Uterus (tissue), 4 donors: Measurements from ENCODE around the gene AHCYL2. TPM values are rescaled to one million over a fixed set of nuclear protein-coding genes. Genes with fewer than 3 reads are reported as not detected.

Experiments used
- DNase-seq, 2 donors: peaks; one replicate each; pipeline ENCODE4 v3.0.0-alpha.2; 2019 to 2020
- H3K27ac ChIP-seq, 2 donors: fragments of 200-600 bp; sonication (generic); 1 replicate in 1 of 2; 2 replicates in 1 of 2; pipeline ENCODE4 v1.5.1; 2016 to 2018
- H3K27me3 ChIP-seq, 2 donors: fragments of 200-600 bp; sonication (generic); one replicate each; pipeline ENCODE4 v1.5.1; 2018 to 2019; ENCODE audit warnings: control low read depth in 1 of 2
- H3K36me3 ChIP-seq, 2 donors: fragments of 200-600 bp; sonication (generic); one replicate each; pipeline ENCODE4 v1.5.1; 2019; ENCODE audit warnings: control low read depth in 1 of 2
- H3K4me1 ChIP-seq, 2 donors: fragments of 200-600 bp; sonication (generic); one replicate each; pipeline ENCODE4 v1.5.1; 2018 to 2019; ENCODE audit warnings: control low read depth in 1 of 2
- H3K4me3 ChIP-seq, 2 donors: fragments of 200-600 bp; sonication (generic); 1 replicate in 1 of 2; 2 replicates in 1 of 2; pipeline ENCODE4 v1.5.1; 2018 to 2019; ENCODE audit warnings: mild to moderate bottlenecking in 1 of 2
- H3K9me3 ChIP-seq, 2 donors: fragments of 200-600 bp; sonication (generic); one replicate each; pipeline ENCODE4 v1.5.1; 2019; ENCODE audit warnings: control low read depth in 1 of 2
- CTCF ChIP-seq, 4 experiments: fragments of 200-600 bp in 2 of 4; fragments of 450-650 bp in 2 of 4; sonication (generic) in 2 of 4; IDR thresholded peaks; one replicate each; pipeline ENCODE4 v1.5.1; 2016 to 2019; ENCODE audit warnings: antibody characterized with exemption in 4 of 4, mild to moderate bottlenecking in 2 of 4, moderate library complexity in 1 of 4
- POLR2A ChIP-seq, 2 donors: fragments of 450-650 bp; IDR thresholded peaks; one replicate each; pipeline ENCODE4 v1.6.1; 2016; ENCODE audit warnings: antibody characterized with exemption in 2 of 2, mild to moderate bottlenecking in 1 of 2, moderate library complexity in 1 of 2
- intact Hi-C: fragments of 100-400 bp; cut with DNase I; formaldehyde crosslinking; loops from one replicate; pipeline ENCODE4 v1.15.1; 2023; ENCODE audit warnings: low total_unique reads
- total RNA-seq, 4 donors: library from RNA; depleted of rRNA in 3 of 4; stranded (reverse); fragments of >200 nt in 3 of 4; gene quantifications; one replicate each; pipeline versions ENCODE4 v1.1.0 to v1.2.4, GENCODE V29; 2014 to 2023
- donor health status: DM: yes; HTN: yes; CAD: no.

The AHCYL2 gene
- total RNA-seq, 4 donors from 2014 or later = 5.6 to 29.2 (median 23.7) TPM

- H3K27me3 ChIP-seq = no peaks in the 10 kb centered on the region
- no peaks in the 10 kb centered on the region for H3K9me3 ChIP-seq
- intact Hi-C loops = no loop called here
- H3K27ac ChIP-seq = no peak overlapping the region
- no peaks in the 10 kb centered on the region for H3K36me3 ChIP-seq
- DNase-seq = no peak
- no peak overlapping the region for H3K4me3 ChIP-seq
- no peaks in the 10 kb centered on the region for H3K4me1 ChIP-seq
- TF ChIP-seq CTCF (IDR thresholded peaks at IDR 0.05) = no peak
- TF ChIP-seq POLR2A (IDR thresholded peaks at IDR 0.05) = no peak
These were observed 134.3 kb downstream of the AHCYL2 start for GRCh38 chr7:129359176-129359575.

GRCh38 chr7:129359638-129360037 is 134.8 kb downstream of the AHCYL2 start:
- intact Hi-C loops = no loop called here
- no peak for TF ChIP-seq CTCF (IDR thresholded peaks at IDR 0.05)
- TF ChIP-seq POLR2A (IDR thresholded peaks at IDR 0.05) = no peak
- no peak overlapping the region for H3K4me3 ChIP-seq
- H3K27ac ChIP-seq = no peak overlapping the region
- H3K36me3 ChIP-seq = no peaks in the 10 kb centered on the region
- H3K4me1 ChIP-seq = no peaks in the 10 kb centered on the region
- DNase-seq = no peak
- H3K9me3 ChIP-seq = no peaks in the 10 kb centered on the region
- no peaks in the 10 kb centered on the region for H3K27me3 ChIP-seq

DNA sequence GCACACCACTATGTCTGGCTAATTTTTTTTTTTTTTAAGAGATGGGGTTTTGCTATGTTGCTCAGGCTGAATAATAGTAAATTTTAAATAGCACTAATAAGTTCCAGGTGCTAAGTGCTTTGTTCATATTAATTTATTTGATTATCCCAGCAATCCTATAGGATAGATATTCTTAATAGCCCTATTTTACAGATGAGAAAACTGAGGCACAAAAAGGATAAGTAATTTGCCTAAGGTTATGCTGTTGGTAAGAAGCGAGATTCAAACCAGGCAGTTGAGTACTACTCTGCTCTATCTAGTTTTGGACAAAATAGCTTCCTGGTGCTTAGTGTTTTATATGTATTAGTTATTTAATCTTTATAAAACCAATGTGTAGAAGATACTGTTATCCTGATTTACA is 136.9 kb downstream of the AHCYL2 start:
- no peak overlapping the region for H3K27ac ChIP-seq
- TF ChIP-seq POLR2A (IDR thresholded peaks at IDR 0.05) = no peak
- TF ChIP-seq CTCF (IDR thresholded peaks at IDR 0.05) = no peak
- no peaks in the 10 kb centered on the region for H3K27me3 ChIP-seq
- no peak overlapping the region for H3K4me3 ChIP-seq
- intact Hi-C loops = no loop called here
- no peaks in the 10 kb centered on the region for H3K36me3 ChIP-seq
- H3K4me1 ChIP-seq = no peaks in the 10 kb centered on the region
- no peak for DNase-seq
- no peaks in the 10 kb centered on the region for H3K9me3 ChIP-seq

GRCh38 chr7:129362496-129362895 is 137.7 kb downstream of the AHCYL2 start:
- Histone ChIP-seq H3K4me1 (no peaks in the 10 kb centered on the region), H3K36me3 (no peaks in the 10 kb centered on the region), H3K4me3 (no peak overlapping the region), H3K9me3 (no peaks in the 10 kb centered on the region), H3K27ac (no peak overlapping the region), H3K27me3 (no peaks in the 10 kb centered on the region)
- no peak for DNase-seq
- intact Hi-C loops = no loop called here
- TF ChIP-seq CTCF (IDR thresholded peaks at IDR 0.05) (no peak), POLR2A (IDR thresholded peaks at IDR 0.05) (no peak)

GRCh38 chr7:129367349-129367699 is 142.5 kb downstream of the AHCYL2 start:
- no peaks in the 10 kb centered on the region for H3K4me1 ChIP-seq
- no peaks in the 10 kb centered on the region for H3K27me3 ChIP-seq
- H3K36me3 ChIP-seq = no peaks in the 10 kb centered on the region
- no peak for TF ChIP-seq CTCF (IDR thresholded peaks at IDR 0.05)
- TF ChIP-seq POLR2A (IDR thresholded peaks at IDR 0.05) = no peak
- intact Hi-C loops = no loop called here
- no peak overlapping the region for H3K27ac ChIP-seq
- H3K9me3 ChIP-seq = no peaks in the 10 kb centered on the region
- DNase-seq = no peak
- H3K4me3 ChIP-seq = no peak overlapping the region
